Psoas muscle (tissue), 8 donors: ENCODE data around the gene ANO6. TPM values are rescaled to one million over a fixed set of nuclear protein-coding genes. Genes with fewer than 3 reads are reported as not detected.
A peak's percentile ranks its signal among the peaks of the same experiment; 100 is the strongest.

Experiments
- ATAC-seq, 4 donors: fragments of 200-7000 bp; cut with Tn5 transposase; one replicate each; pipeline ENCODE4 v1.9.1; 2020; ENCODE audit warnings: moderate library complexity in 3 of 4, mild to moderate bottlenecking in 2 of 4
- DNase-seq, 2 donors: peaks; one replicate each; pipeline ENCODE4 v3.0.0-alpha.2; 2020
- H3K27ac ChIP-seq: fragments of 200-600 bp; one replicate; pipeline ENCODE4 v1.8.0; 2022
- H3K27me3 ChIP-seq, 3 donors: fragments of 200-600 bp in 1 of 3; one replicate each; pipeline versions ENCODE4 v1.6.1 to v1.8.0; 2013 to 2022; ENCODE audit warnings: low read length in 2 of 3, mild to moderate bottlenecking in 2 of 3, moderate library complexity in 1 of 3; ENCODE audit not compliant: insufficient read depth in 3 of 3
- H3K36me3 ChIP-seq, 2 donors: fragments of 200-600 bp in 1 of 2; one replicate each; pipeline versions ENCODE4 v1.6.1 to v1.8.0; 2013 to 2022; ENCODE audit warnings: low read depth in 1 of 2, mild to moderate bottlenecking in 1 of 2, moderate library complexity in 1 of 2; ENCODE audit not compliant: insufficient read depth in 1 of 2
- H3K4me1 ChIP-seq: fragments of 200-600 bp; one replicate; pipeline ENCODE4 v1.8.0; 2022
- H3K4me3 ChIP-seq: fragments of 200-600 bp; one replicate; pipeline ENCODE4 v1.8.0; 2022; ENCODE audit warnings: mild to moderate bottlenecking
- H3K9me3 ChIP-seq: fragments of 200-600 bp; one replicate; pipeline ENCODE4 v1.8.0; 2022
- WGBS, 3 donors: extraction: QIAGEN DNeasy Blood & Tissue Kit; methylation state at CpG; one replicate each; pipeline versions ENCODE4 v1.1.6 to v1.1.7; 2013; 5-methylcytosine and 5-hydroxymethylcytosine counted together
- intact Hi-C, 2 donors: fragments of 100-400 bp; cut with DNase I; formaldehyde crosslinking; loops; one replicate each; pipeline versions ENCODE4 v1.11.0 to v1.14.2; 2022
- polyA plus RNA-seq, 3 donors: library from polyadenylated mRNA; stranded (reverse); fragments of 200-250 nt; gene quantifications; one replicate each; pipeline ENCODE4 v1.2.3, GENCODE V29; 2013
- total RNA-seq, 4 donors: library from RNA; stranded (reverse); fragmentation: NEBNext Ultra II Directional in 2 of 4; extraction: Animal tissue kit (Norgen Biotek cat#: 25700) in 2 of 4; gene quantifications; one replicate each; pipeline versions ENCODE4 v1.2.1 to v1.2.4, GENCODE V29; 2021 to 2023
- TF ChIP-seq, protein P1 (sequence below): fragments of 200-600 bp; IDR thresholded peaks from one replicate; pipeline ENCODE4 v1.8.0; 2022; ENCODE audit warnings: antibody characterized with exemption
- donor health status: healthy with polysubstance abuse.
- donor health status: DM: no; HTN: no; CAD: no; lungs with moderate emphysema.
- donor health status: Bipolar disorder and iron deficiency.
- donor health status: healthy.
- donor health status: DM: yes; HTN: yes; CAD: no.
- donor health status: DM: no; HTN: no; CAD: no.
- donor health status: DM: no; HTN: no; CAD: no.
- donor health status: DM: yes; HTN: yes; CAD: no.

Gene ANO6
- total and polyA plus RNA-seq, 7 donors, result 25.6 to 121 (median 51.5) TPM

DNA sequence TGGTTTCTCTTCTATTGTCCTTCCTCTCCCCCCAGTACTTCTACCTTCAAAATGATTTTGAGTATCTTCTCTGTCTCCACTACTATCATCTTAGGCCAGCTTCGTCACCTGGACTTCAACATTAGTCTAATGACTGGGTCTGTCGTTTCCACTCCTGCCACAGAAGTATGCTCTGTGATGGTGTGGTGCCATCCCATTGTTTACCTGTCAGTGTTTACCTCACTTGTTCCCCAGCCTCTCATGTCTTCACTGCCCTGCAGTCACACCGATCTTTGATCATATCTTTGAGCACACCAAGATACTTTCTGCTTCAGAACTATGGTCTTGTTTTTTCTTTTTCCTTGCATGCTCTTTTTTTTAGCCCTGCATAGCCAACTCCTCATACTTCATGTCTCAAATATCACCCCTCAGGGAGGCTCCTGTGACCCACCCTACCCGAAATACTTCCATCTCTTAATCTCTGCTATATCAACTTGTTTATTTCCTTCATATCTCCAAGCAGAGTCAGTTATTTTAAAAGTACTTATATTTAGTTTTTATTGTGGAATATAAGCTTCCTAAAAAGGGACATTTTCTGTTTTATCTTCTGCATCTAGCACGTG is 60.4 kb downstream of the ANO6 start:
- Histone ChIP-seq H3K4me3 (no peak overlapping the region), H3K27me3 (no peaks in the 10 kb centered on the region), H3K9me3 (no peaks in the 10 kb centered on the region), H3K36me3 (no peaks in the 10 kb centered on the region), H3K27ac (no peak overlapping the region), H3K4me1 (peaks cover 41% of the 10 kb centered on the region)
- intact Hi-C loops, result no loop called here
- WGBS, 3 donors, result 46 to 71% (median 53%) methylated on average over 5 of the region's 5 CpGs
- ATAC-seq (no peak), DNase-seq (no peak)
- TF ChIP-seq, protein P1, sequence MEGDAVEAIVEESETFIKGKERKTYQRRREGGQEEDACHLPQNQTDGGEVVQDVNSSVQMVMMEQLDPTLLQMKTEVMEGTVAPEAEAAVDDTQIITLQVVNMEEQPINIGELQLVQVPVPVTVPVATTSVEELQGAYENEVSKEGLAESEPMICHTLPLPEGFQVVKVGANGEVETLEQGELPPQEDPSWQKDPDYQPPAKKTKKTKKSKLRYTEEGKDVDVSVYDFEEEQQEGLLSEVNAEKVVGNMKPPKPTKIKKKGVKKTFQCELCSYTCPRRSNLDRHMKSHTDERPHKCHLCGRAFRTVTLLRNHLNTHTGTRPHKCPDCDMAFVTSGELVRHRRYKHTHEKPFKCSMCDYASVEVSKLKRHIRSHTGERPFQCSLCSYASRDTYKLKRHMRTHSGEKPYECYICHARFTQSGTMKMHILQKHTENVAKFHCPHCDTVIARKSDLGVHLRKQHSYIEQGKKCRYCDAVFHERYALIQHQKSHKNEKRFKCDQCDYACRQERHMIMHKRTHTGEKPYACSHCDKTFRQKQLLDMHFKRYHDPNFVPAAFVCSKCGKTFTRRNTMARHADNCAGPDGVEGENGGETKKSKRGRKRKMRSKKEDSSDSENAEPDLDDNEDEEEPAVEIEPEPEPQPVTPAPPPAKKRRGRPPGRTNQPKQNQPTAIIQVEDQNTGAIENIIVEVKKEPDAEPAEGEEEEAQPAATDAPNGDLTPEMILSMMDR, result no peak

DNA sequence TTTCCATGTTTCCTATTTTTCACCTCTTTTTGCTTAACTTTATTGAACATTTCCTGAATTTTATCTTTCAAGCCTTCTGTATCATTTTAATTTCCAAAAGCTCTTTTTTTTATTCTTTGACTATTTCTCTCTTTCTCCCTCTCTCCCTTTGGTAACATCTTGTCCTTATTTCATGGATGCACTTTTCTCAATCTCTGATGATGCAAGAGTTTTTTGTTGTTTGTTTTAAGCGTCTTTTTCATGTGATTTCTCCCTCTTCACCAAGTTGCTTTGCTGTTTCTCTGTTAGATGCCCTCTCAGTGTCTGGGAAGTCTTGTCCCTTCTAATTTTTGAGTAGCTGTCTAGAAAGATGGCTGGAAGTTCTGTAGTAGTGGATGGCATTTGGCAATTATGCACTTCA is 62.6 kb downstream of the ANO6 start:
- DNase-seq (no peak), ATAC-seq (no peak)
- no peaks in the 10 kb centered on the region for H3K36me3 ChIP-seq
- H3K27me3 ChIP-seq, result no peaks in the 10 kb centered on the region
- no peak overlapping the region for H3K4me3 ChIP-seq
- H3K27ac ChIP-seq, result no peak overlapping the region
- WGBS, 3 donors, result 30 to 84% (median 71%) methylated on average over 1 of the region's 1 CpG
- peaks cover 35% of the 10 kb centered on the region for H3K4me1 ChIP-seq
- no peaks in the 10 kb centered on the region for H3K9me3 ChIP-seq
- intact Hi-C loops, result no loop called here
- TF ChIP-seq, protein P1, result no peak

DNA sequence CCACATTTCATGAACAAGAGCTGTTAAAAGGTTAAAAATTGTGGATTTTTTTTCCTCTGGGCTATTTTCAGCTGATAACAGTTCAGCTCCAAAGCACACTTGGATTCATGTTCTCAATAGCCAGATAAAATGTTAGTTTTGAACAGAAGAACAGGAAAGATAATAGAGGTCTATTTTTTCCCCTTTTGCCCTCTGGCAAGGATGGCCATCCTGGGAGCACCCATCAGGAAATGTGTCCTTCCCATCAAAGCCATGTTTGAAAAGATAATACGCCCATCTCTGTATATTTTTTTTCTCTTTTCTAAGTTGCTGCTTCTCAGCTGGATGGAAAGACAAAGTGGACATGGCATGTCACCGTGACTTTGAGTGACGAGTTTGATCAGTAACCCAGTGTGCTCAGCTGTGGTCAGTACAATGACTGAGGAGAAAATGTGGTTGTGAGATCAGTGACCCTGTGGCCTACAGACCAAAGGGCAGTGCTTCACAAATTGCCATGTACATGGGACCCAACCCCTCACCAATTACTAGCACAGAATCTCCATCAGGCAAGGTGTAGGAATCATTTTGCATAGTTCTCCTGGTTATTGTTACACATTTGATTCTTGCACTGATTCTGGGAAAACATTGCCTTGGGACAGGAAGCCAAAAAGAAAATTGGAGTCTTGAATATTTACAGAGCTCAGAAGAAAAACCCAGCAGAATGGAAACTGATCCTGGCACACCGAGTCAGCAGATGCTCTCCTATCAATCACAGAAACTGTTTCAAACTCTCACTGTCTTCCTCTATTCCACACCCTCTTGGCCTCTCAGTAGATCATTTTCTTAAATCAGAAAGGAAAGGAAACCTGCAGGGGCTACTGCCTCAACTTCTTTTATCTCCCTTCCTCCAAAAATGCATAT is 64.3 kb downstream of the ANO6 start:
- TF ChIP-seq, protein P1, result no peak
- DNase-seq, result no peak
- Histone ChIP-seq H3K27me3 (no peaks in the 10 kb centered on the region), H3K9me3 (no peaks in the 10 kb centered on the region), H3K27ac (no peak overlapping the region), H3K4me3 (no peak overlapping the region), H3K4me1 (peaks cover 41% of the 10 kb centered on the region), H3K36me3 (no peaks in the 10 kb centered on the region)
- intact Hi-C loops, result no loop called here
- 62 to 75% (median 69%) methylated on average over 4 of the region's 4 CpGs for WGBS, 3 donors
- ATAC-seq, result peak in 1 of 4 donors; percentile 51

DNA sequence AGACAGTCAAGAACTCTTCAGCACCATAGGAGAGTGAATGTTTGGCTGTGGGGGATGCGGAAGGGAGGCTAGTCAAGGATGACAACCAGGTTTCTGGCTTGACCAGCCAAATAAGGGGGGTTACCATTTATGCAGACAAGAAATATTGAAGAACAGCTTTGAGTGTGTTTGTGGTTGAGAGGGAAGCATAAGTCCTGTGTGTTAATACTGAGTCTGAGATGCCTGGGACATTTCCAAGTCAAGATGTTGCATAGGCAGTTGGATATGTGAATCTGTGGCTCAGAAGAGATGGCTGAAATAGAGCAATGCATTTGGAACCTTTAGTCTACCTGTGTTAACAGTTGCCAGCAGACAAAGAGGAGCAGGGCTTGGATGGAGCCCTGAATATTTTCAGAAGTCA is 66.1 kb downstream of the ANO6 start:
- intact Hi-C loops, result no loop called here

More for the DNA sequence above, 66.1 kb downstream of the ANO6 start:
- Histone ChIP-seq H3K9me3 (no peaks in the 10 kb centered on the region), H3K36me3 (no peaks in the 10 kb centered on the region), H3K4me1 (peaks cover 25% of the 10 kb centered on the region), H3K27ac (no peak overlapping the region), H3K4me3 (no peak overlapping the region), H3K27me3 (no peaks in the 10 kb centered on the region)
- TF ChIP-seq, protein P1, result no peak
- ATAC-seq (no peak), DNase-seq (no peak)
- WGBS, 3 donors, result 89 to 100% (median 95%) methylated on average over 1 of the region's 1 CpG
